ENCODE data around the gene RHBDL3.

DNA sequence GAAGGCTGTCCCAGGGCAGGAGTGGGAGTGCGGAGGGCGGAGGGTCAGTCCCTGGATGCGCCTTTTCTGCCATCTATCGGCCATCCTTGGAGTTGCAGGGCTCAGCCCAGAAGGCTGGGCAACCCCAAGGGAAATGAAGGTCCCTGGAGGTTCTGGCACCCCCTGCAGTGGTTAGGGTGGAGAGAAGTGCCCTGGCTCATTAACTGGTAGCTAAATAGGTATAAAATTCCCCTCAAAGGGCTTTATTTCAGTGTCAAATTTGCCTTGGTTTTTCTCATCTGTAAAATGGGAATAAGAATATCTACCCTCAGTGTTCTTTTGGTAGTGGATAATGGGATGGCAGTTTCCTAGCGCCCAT, 53.9 kb downstream of the RHBDL3 start:
- no peak for TF ChIP-seq POLR2A (IDR thresholded peaks at IDR 0.05)
- peak; percentile 77 to 85 (median 81) for TF ChIP-seq CTCF (IDR thresholded peaks at IDR 0.05)

Measured in ovary (tissue), 3 donors.